ENCODE measurements around the gene RAB11FIP4.

- TF ChIP-seq ZNF623 (tag by site-specific recombination; IDR thresholded peaks at IDR 0.05) (no peak), SCRT2 (tag by site-specific recombination; IDR thresholded peaks at IDR 0.05) (no peak), ZNF791 (tag by site-specific recombination; IDR thresholded peaks at IDR 0.05) (no peak)
- TF ChIP-seq, protein P1, sequence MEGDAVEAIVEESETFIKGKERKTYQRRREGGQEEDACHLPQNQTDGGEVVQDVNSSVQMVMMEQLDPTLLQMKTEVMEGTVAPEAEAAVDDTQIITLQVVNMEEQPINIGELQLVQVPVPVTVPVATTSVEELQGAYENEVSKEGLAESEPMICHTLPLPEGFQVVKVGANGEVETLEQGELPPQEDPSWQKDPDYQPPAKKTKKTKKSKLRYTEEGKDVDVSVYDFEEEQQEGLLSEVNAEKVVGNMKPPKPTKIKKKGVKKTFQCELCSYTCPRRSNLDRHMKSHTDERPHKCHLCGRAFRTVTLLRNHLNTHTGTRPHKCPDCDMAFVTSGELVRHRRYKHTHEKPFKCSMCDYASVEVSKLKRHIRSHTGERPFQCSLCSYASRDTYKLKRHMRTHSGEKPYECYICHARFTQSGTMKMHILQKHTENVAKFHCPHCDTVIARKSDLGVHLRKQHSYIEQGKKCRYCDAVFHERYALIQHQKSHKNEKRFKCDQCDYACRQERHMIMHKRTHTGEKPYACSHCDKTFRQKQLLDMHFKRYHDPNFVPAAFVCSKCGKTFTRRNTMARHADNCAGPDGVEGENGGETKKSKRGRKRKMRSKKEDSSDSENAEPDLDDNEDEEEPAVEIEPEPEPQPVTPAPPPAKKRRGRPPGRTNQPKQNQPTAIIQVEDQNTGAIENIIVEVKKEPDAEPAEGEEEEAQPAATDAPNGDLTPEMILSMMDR (tag by site-specific recombination; IDR thresholded peaks at IDR 0.05) = no peak
- TF ChIP-seq, protein P2, sequence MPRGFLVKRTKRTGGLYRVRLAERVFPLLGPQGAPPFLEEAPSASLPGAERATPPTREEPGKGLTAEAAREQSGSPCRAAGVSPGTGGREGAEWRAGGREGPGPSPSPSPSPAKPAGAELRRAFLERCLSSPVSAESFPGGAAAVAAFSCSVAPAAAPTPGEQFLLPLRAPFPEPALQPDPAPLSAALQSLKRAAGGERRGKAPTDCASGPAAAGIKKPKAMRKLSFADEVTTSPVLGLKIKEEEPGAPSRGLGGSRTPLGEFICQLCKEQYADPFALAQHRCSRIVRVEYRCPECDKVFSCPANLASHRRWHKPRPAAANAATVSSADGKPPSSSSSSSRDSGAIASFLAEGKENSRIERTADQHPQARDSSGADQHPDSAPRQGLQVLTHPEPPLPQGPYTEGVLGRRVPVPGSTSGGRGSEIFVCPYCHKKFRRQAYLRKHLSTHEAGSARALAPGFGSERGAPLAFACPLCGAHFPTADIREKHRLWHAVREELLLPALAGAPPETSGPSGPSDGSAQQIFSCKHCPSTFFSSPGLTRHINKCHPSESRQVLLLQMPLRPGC (tag by site-specific recombination; IDR thresholded peaks at IDR 0.05) = no peak
These were observed 1.7 kb upstream of the RAB11FIP4 start for GRCh38 chr17:31389657-31390381.

All from HEK293 (cell line).